ENCODE data around the gene SLCO3A1. TPM values are rescaled to one million over a fixed set of nuclear protein-coding genes. Genes with fewer than 3 reads are reported as not detected.

SLCO3A1 gene
- total and polyA plus RNA-seq, 10 donors: 7.5 to 79.5 (median 40.7) TPM

DNA sequence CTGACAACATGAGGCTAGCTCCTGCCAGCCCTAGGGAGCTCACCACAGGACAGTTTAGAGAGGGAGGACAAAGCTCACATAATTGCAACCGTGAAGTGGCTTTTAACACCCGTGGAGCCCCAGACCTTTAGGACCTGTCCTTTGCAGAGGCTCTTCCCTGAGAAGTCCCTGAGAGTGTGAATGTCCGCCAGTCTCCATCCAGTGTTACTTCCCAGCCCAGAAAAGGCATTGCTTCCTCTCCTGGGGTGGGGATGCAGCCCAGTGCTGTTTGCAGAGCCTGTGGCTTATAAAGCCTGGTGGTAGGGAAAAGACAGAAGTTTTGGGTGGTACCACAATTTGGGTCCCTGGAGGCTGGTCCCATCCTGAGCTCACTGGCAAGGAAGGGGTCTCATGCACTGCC, 182.0 kb downstream of the SLCO3A1 start:
- Histone ChIP-seq H3K9me3 (peaks cover 0 to 15% (median 6%) of the 10 kb centered on the region in 8 donors), H3K27ac (peak overlapping the region in 1 of 8 donors; percentile 13), H3K27me3 (replicated peaks in 1 of 7) (no peaks in the 10 kb centered on the region), H3K4me3 (no peak overlapping the region), H3K36me3 (no peaks in the 10 kb centered on the region), H3K4me1 (peaks cover 0 to 22% (median 4%) of the 10 kb centered on the region in 6 donors)
- no peak for TF ChIP-seq POLR2AphosphoS5 (IDR thresholded peaks at IDR 0.05)
- TF ChIP-seq CTCF (IDR thresholded peaks at IDR 0.05 in 8 of 11, conservative IDR thresholded peaks at IDR 0.05 in 3 of 11): no peak
- TF ChIP-seq POLR2A (IDR thresholded peaks at IDR 0.05): no peak
- DNase-seq: no peak
- intact Hi-C loops (cut with DNase I; ENCODE audit: low total_unique reads): no loop called here
- WGBS, 5 donors: 53 to 66% (median 60%) methylated on average over 3 of the region's 3 CpGs

DNA sequence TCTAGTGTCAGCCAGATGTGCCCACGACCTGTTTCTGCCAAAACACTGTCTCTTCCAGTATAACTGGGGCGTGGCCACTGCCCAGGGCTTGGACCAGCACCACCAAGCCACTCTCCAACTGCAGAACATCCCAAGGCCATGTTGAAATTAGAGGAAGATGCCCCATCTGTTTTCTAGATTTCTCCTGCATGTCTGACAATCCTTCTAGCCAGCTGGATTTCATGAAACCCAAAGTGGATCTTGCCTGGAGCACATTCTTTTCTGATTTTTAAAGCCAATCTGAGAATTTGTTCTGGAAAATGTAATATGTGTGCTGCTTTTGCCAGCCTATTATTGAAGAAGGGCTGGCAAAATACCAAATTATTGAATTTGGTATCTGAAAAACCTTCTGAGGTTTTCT, 182.5 kb downstream of the SLCO3A1 start:
- 54 to 76% (median 75%) methylated on average over 2 of the region's 2 CpGs for WGBS, 5 donors
- TF ChIP-seq POLR2A (IDR thresholded peaks at IDR 0.05): no peak
- no peak for TF ChIP-seq CTCF (IDR thresholded peaks at IDR 0.05 in 8 of 11, conservative IDR thresholded peaks at IDR 0.05 in 3 of 11)
- no peak overlapping the region for H3K4me3 ChIP-seq
- peak overlapping the region in 1 of 8 donors; percentile 13 for H3K27ac ChIP-seq
- no peaks in the 10 kb centered on the region for H3K36me3 ChIP-seq
- intact Hi-C loops (cut with DNase I; ENCODE audit: low total_unique reads): no loop called here
- peaks cover 0 to 15% (median 6%) of the 10 kb centered on the region in 8 donors for H3K9me3 ChIP-seq
- DNase-seq: no peak
- H3K4me1 ChIP-seq: peaks cover 0 to 18% (median 4%) of the 10 kb centered on the region in 6 donors
- H3K27me3 ChIP-seq (replicated peaks in 1 of 7): no peaks in the 10 kb centered on the region

- no peak for DNase-seq
- TF ChIP-seq POLR2AphosphoS5 (IDR thresholded peaks at IDR 0.05) (no peak), CTCF (IDR thresholded peaks at IDR 0.05 in 8 of 11, conservative IDR thresholded peaks at IDR 0.05 in 3 of 11) (no peak), POLR2A (IDR thresholded peaks at IDR 0.05) (no peak)
- intact Hi-C loops (cut with DNase I; ENCODE audit: low total_unique reads): no loop called here
- H3K27me3 ChIP-seq (replicated peaks in 1 of 7): no peaks in the 10 kb centered on the region
- no peak overlapping the region for H3K4me3 ChIP-seq
- H3K9me3 ChIP-seq: peaks cover 0 to 15% (median 6%) of the 10 kb centered on the region in 8 donors
- H3K36me3 ChIP-seq: no peaks in the 10 kb centered on the region
- H3K27ac ChIP-seq: no peak overlapping the region
- H3K4me1 ChIP-seq: peaks cover 0 to 12% (median 4%) of the 10 kb centered on the region in 6 donors
- 21 to 43% (median 28%) methylated on average over 1 of the region's 1 CpG for WGBS, 5 donors
Observed at GRCh38 chr15:92037491-92037890, 184.0 kb downstream of the SLCO3A1 start.

- H3K27me3 ChIP-seq (replicated peaks in 1 of 7): no peaks in the 10 kb centered on the region
- 57 to 93% (median 81%) methylated on average over 1 of the region's 1 CpG for WGBS, 5 donors
- intact Hi-C loops (cut with DNase I; ENCODE audit: low total_unique reads): no loop called here
- no peak overlapping the region for H3K27ac ChIP-seq
- H3K9me3 ChIP-seq: peaks cover 0 to 15% (median 6%) of the 10 kb centered on the region in 8 donors
- H3K4me3 ChIP-seq: no peak overlapping the region
- no peaks in the 10 kb centered on the region for H3K36me3 ChIP-seq
- DNase-seq: no peak
- TF ChIP-seq CTCF (IDR thresholded peaks at IDR 0.05 in 8 of 11, conservative IDR thresholded peaks at IDR 0.05 in 3 of 11): no peak
- TF ChIP-seq POLR2A (IDR thresholded peaks at IDR 0.05): no peak
- no peak for TF ChIP-seq POLR2AphosphoS5 (IDR thresholded peaks at IDR 0.05)
- peaks cover 0 to 8% (median 0%) of the 10 kb centered on the region in 6 donors for H3K4me1 ChIP-seq
Observed at GRCh38 chr15:92040350-92040749, 186.8 kb downstream of the SLCO3A1 start.
